PC-3 (cell line): ENCODE measurements around the gene ATG5. TPM values are rescaled to one million over a fixed set of nuclear protein-coding genes. Genes with fewer than 3 reads are reported as not detected.

Experiments used
- ATAC-seq: fragments of 200-7000 bp; cut with Tn5 transposase; 2 replicates; pipeline ENCODE4 v1.9.1; 2020; ENCODE audit warnings: mild to moderate bottlenecking, moderate library complexity
- BruUV-seq: library from RNA; stranded (reverse); fragments of 400-500 nt; replicated peaks from 2 replicates; lab custom pipeline; 2021; lab: Mats Ljungman, UMichigan
- CTCF ChIA-PET: fragments of 300-600 bp; sonication (Branson Sonifier 250); formaldehyde crosslinking; loops from one replicate; lab custom pipeline; 2022; ENCODE audit warnings: antibody characterized with exemption; lab: Charles Lee
- POLR2A ChIA-PET: fragments of 300-600 bp; sonication (Branson Sonifier 250); formaldehyde crosslinking; loops from one replicate; lab custom pipeline; 2022; ENCODE audit warnings: antibody characterized with exemption; ENCODE audit not compliant: unreplicated experiment; lab: Charles Lee
- DNase-seq: peaks from one replicate; pipeline ENCODE4 v3.0.0-alpha.2; 2015
- H2AFZ ChIP-seq: fragments of 300-600 bp; sonication (generic); 2 replicates; pipeline ENCODE4 v1.6.0; 2016; ENCODE audit warnings: antibody characterized with exemption, low read length
- H3F3A ChIP-seq: fragments of 300-600 bp; sonication (generic); one replicate; pipeline ENCODE4 v1.6.0; 2017; ENCODE audit warnings: antibody characterized with exemption, low read length, control low read depth, mild to moderate bottlenecking; ENCODE audit not compliant: unreplicated experiment
- H3K27ac ChIP-seq: fragments of 300-600 bp; sonication (generic); 2 replicates; pipeline ENCODE4 v1.5.1; 2016; ENCODE audit warnings: mild to moderate bottlenecking, low read length
- H3K27me3 ChIP-seq: fragments of 300-600 bp; sonication (generic); 2 replicates; pipeline ENCODE4 v1.6.1; 2016; ENCODE audit warnings: low read length, mixed read lengths
- H3K36me3 ChIP-seq: fragments of 300-600 bp; sonication (generic); 2 replicates; pipeline ENCODE4 v1.6.1; 2016; ENCODE audit warnings: low read depth, mixed run types, low read length, mixed read lengths
- H3K4me1 ChIP-seq: fragments of 300-600 bp; sonication (generic); 2 replicates; pipeline ENCODE4 v1.5.1; 2016; ENCODE audit warnings: low read length; ENCODE audit not compliant: insufficient read depth
- H3K4me2 ChIP-seq: fragments of 300-600 bp; sonication (generic); 2 replicates; pipeline ENCODE4 v1.6.0; 2016; ENCODE audit warnings: low read length
- H3K4me3 ChIP-seq: fragments of 300-600 bp; sonication (generic); 2 replicates; pipeline ENCODE4 v1.5.1; 2016; ENCODE audit warnings: mild to moderate bottlenecking, low read length, mixed read lengths
- H3K79me2 ChIP-seq: fragments of 300-600 bp; sonication (generic); 2 replicates; pipeline ENCODE4 v1.6.1; 2017; ENCODE audit warnings: low read length, mixed read lengths
- H3K9ac ChIP-seq: fragments of 300-600 bp; sonication (generic); 2 replicates; pipeline ENCODE4 v1.6.0; 2016; ENCODE audit warnings: mild to moderate bottlenecking, low read length
- H3K9me2 ChIP-seq: fragments of 300-600 bp; sonication (generic); replicated peaks from 2 replicates; pipeline ENCODE4 v1.6.1; 2016; ENCODE audit warnings: mixed run types, low read length, mixed read lengths
- H3K9me3 ChIP-seq: fragments of 300-600 bp; sonication (generic); 2 replicates; pipeline ENCODE4 v1.6.1; 2016; ENCODE audit warnings: low read length, mixed read lengths
- H4K20me1 ChIP-seq: fragments of 300-600 bp; sonication (generic); 2 replicates; pipeline ENCODE4 v1.6.1; 2016; ENCODE audit warnings: low read length, mixed read lengths
- CTCF ChIP-seq: fragments of 300-600 bp; sonication (generic); conservative IDR thresholded peaks from 2 replicates; pipeline ENCODE4 v1.5.1; 2017; ENCODE audit warnings: antibody characterized with exemption, low read depth, mild to moderate bottlenecking, low read length
- EZH2 ChIP-seq: fragments of 300-600 bp; sonication (generic); IDR thresholded peaks from one replicate; pipeline ENCODE4 v1.6.1; 2017; ENCODE audit warnings: antibody characterized with exemption, mild to moderate bottlenecking, low read length; ENCODE audit not compliant: unreplicated experiment
- EZH2phosphoT487 ChIP-seq: fragments of 300-600 bp; sonication (generic); IDR thresholded peaks from 2 replicates; pipeline ENCODE4 v1.6.1; 2018; ENCODE audit warnings: mild to moderate bottlenecking, antibody characterized with exemption, low read length, borderline replicate concordance
- intact Hi-C: fragments of 100-400 bp; cut with micrococcal nuclease; formaldehyde crosslinking; loops from 2 replicates; pipeline ENCODE4 v1.9.0; 2023
- total RNA-seq: library from RNA; depleted of rRNA; stranded (reverse); fragments of >200 nt; gene quantifications from 2 replicates; pipeline ENCODE4 v1.2.3, GENCODE V29; 2014

The ATG5 gene
- total RNA-seq, 1 experiment from 2014 or later = 38.8 TPM

- H3K27ac ChIP-seq = peak within 1 kb of the TSS; percentile 42
- peak within 1 kb of the TSS; percentile 70 for H3K4me3 ChIP-seq
- TF ChIP-seq EZH2 = no peak
- TF ChIP-seq EZH2phosphoT487 = no peak
- peak; percentile 82 for TF ChIP-seq CTCF
- peaks cover 20% of the 10 kb centered on the region for H3K4me1 ChIP-seq
- CTCF ChIA-PET = interaction anchor here (0.6 to 1.4 kb wide), 8 partner anchors 20 to 614 kb away, joined by 3 to 7 read pairs (median 4); no protein-coding TSS in a partner anchor
- peak within 1 kb of the TSS; percentile 51 for H3K9ac ChIP-seq
- intact Hi-C loops = loop anchor here (1.0 kb wide), 3 partner anchors 21 to 85 kb away; no protein-coding TSS in a partner anchor
- H3F3A ChIP-seq = no peaks in the 10 kb centered on the region
- H2AFZ ChIP-seq = peak within 1 kb of the TSS; percentile 83
- no peaks in the 10 kb centered on the region for H3K27me3 ChIP-seq
- no peaks in the 10 kb centered on the region for H3K36me3 ChIP-seq
- BruUV-seq = no TSS peak
- peaks cover 21% of the 10 kb centered on the region for H3K79me2 ChIP-seq
- H3K4me2 ChIP-seq = peak within 1 kb of the TSS; percentile 85
- H3K9me2 ChIP-seq = no peaks in the 10 kb centered on the region
- no peaks in the 10 kb centered on the region for H4K20me1 ChIP-seq
- no peaks in the 10 kb centered on the region for H3K9me3 ChIP-seq
- ATAC-seq (peak; percentile 85), DNase-seq (peak; percentile 90)
- POLR2A ChIA-PET = interaction anchor here (0.6 to 1.0 kb wide), 2 partner anchors 21 to 299 kb away, joined by 3 to 5 read pairs; no protein-coding TSS in a partner anchor
Measured at GRCh38 chr6:106360410-106360988, 34.9 kb upstream of the ATG5 start, which contains the start of gene CRYBG1. CRYBG1 (plus strand) TSS chr6:106360717; CDS start chr6:106360909, 192 bp downstream.

- CTCF ChIA-PET = no interaction called here
- H3K9ac ChIP-seq = peak overlapping the region; percentile 32
- H3K27me3 ChIP-seq = no peaks in the 10 kb centered on the region
- POLR2A ChIA-PET = interaction anchor here (0.6 kb wide), 1 partner anchor 300 kb away, joined by 5 read pairs; no protein-coding TSS in a partner anchor
- peaks cover 20% of the 10 kb centered on the region for H3K4me1 ChIP-seq
- intact Hi-C loops = loop anchor here (1.0 kb wide), 3 partner anchors 21 to 85 kb away; no protein-coding TSS in a partner anchor
- no peaks in the 10 kb centered on the region for H3K9me2 ChIP-seq
- peak overlapping the region; percentile 70 for H3K4me3 ChIP-seq
- no peak for TF ChIP-seq CTCF
- TF ChIP-seq EZH2phosphoT487 = no peak
- TF ChIP-seq EZH2 = no peak
- H2AFZ ChIP-seq = peak overlapping the region; percentile 83
- peak overlapping the region; percentile 85 for H3K4me2 ChIP-seq
- ATAC-seq = no peak
- DNase-seq = no peak
- H3K9me3 ChIP-seq = no peaks in the 10 kb centered on the region
- no peaks in the 10 kb centered on the region for H4K20me1 ChIP-seq
- H3F3A ChIP-seq = no peaks in the 10 kb centered on the region
- H3K27ac ChIP-seq = no peak overlapping the region
- no peaks in the 10 kb centered on the region for H3K36me3 ChIP-seq
- peaks cover 21% of the 10 kb centered on the region for H3K79me2 ChIP-seq
- BruUV-seq = no TSS peak
Measured at GRCh38 chr6:106359959-106360409, 34.4 kb upstream of the ATG5 start.

- POLR2A ChIA-PET = no interaction called here
Measured at GRCh38 chr6:106356378-106356777, 30.8 kb upstream of the ATG5 start.

More at GRCh38 chr6:106356378-106356777, 30.8 kb upstream of the ATG5 start:
- CTCF ChIA-PET = no interaction called here
- no peak overlapping the region for H2AFZ ChIP-seq
- H3K4me1 ChIP-seq = peaks cover 6% of the 10 kb centered on the region
- no peaks in the 10 kb centered on the region for H4K20me1 ChIP-seq
- H3K9me3 ChIP-seq = no peaks in the 10 kb centered on the region
- H3K9ac ChIP-seq = no peak overlapping the region
- no peak for DNase-seq
- no peaks in the 10 kb centered on the region for H3F3A ChIP-seq
- no peak overlapping the region for H3K4me3 ChIP-seq
- no peak for TF ChIP-seq CTCF
- no peaks in the 10 kb centered on the region for H3K9me2 ChIP-seq
- H3K4me2 ChIP-seq = no peak overlapping the region
- ATAC-seq = no peak
- no peaks in the 10 kb centered on the region for H3K27me3 ChIP-seq
- intact Hi-C loops = no loop called here
- no TSS peak for BruUV-seq
- no peaks in the 10 kb centered on the region for H3K36me3 ChIP-seq
- peaks cover 2% of the 10 kb centered on the region; the same call in 1 of the 2 replicates for H3K79me2 ChIP-seq
- no peak overlapping the region for H3K27ac ChIP-seq
